Measurements from ENCODE around the gene ZNF260. TPM values are rescaled to one million over a fixed set of nuclear protein-coding genes. Genes with fewer than 3 reads are reported as not detected.
A peak's percentile ranks its signal among the peaks of the same experiment; 100 is the strongest.

The ZNF260 gene
- total RNA-seq, 2 experiments from 2014 or later: 8.6 to 10.5 TPM

DNA sequence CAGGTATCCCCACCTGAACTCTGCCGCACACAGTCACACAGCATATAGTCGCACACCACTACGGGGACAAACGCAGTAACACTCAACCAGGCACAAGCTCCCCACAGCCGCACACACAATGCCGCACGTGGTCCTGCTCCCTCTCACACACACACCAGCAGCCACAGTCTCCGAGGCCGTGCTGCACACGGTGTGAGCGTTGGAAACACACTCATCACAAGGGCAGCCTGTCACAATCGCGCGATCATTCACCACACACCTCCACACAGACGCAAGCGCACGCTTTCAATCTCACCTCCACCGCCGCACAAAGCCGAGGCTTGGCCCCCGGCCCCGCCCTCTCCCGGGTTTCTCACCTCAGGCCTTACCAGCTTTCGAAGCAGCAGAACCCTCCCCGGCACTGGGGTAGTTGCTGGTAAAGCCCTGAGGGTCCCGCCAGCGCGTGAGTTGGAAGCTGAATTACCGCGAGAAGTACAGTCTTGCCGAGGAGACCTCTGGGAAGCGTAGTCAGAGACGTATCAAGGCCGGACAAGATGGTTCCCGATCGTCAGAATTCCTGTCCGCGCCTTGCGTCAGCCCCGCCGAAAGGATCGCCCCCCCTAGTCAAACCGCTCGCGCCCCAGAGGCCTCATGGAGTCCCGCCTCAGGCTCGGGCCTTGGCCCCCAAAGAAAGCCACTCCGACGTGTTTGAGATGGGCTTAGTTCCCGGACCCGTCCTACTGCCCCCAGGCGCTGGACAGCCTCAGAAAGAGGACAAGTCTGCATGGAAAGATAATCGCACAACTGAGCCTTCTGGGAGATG lies 38.8 kb downstream of the ZNF260 start, which contains the start of gene ZNF566:
Gene ZNF566 (minus strand): TSS at position 444 of the 802 bp plus-strand sequence. CDS start 13,004 bp downstream, outside the sequence.
- ChIA-PET POLR2A (interaction anchor here (0.6 to 2.0 kb wide), 15 partner anchors 11 to 1206 kb away, joined by 3 to 24 read pairs (median 4); partner anchors contain the start of genes ZFP14, ZFP82, ZNF146 and ZNF260), CTCF (interaction anchor here (0.8 kb wide), 1 partner anchor 13 kb away, joined by 3 read pairs; no protein-coding TSS in a partner anchor)
- Mint-ChIP-seq H3K36me3 (ENCODE audit: low read depth) (peaks cover 22% of the 10 kb centered on the region), H3K27me3 (ENCODE audit: low read depth) (no peaks in the 10 kb centered on the region), H3K4me1 (ENCODE audit: low read depth) (peaks cover 31% of the 10 kb centered on the region), H3K9me3 (ENCODE audit: insufficient read depth) (peaks cover 19% of the 10 kb centered on the region), H3K27ac (peak within 1 kb of the TSS; percentile 99), H3K4me3 (peak within 1 kb of the TSS; percentile 95)
- ATAC-seq (peak; percentile 95), DNase-seq (peak; percentile 96)

DNA sequence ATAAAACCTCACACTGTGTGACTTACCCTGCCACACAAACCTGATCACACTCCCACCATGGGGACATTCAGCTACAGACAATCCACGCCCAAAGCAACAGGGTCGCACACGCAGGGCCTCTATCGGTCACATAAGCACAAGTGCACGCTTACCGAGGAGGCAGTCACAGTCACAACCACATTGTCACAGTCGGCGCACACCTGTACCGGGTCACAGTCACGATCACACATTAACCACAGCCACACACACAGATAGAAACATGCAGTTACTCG lies 39.3 kb downstream of the ZNF260 start:
- DNase-seq (peak; percentile 52), ATAC-seq (no peak)
- CTCF ChIA-PET: no interaction called here
- Mint-ChIP-seq H3K4me1 (ENCODE audit: low read depth) (peaks cover 31% of the 10 kb centered on the region), H3K36me3 (ENCODE audit: low read depth) (peaks cover 26% of the 10 kb centered on the region), H3K27me3 (ENCODE audit: low read depth) (no peaks in the 10 kb centered on the region), H3K27ac (peak overlapping the region; percentile 99), H3K4me3 (peak overlapping the region; percentile 95), H3K9me3 (ENCODE audit: insufficient read depth) (peaks cover 22% of the 10 kb centered on the region)
- POLR2A ChIA-PET: interaction anchor here (0.6 to 2.0 kb wide), 12 partner anchors 40 to 1207 kb away, joined by 3 to 24 read pairs (median 4); partner anchors contain the start of genes ZFP14, ZFP82, ZNF146 and ZNF260

DNA sequence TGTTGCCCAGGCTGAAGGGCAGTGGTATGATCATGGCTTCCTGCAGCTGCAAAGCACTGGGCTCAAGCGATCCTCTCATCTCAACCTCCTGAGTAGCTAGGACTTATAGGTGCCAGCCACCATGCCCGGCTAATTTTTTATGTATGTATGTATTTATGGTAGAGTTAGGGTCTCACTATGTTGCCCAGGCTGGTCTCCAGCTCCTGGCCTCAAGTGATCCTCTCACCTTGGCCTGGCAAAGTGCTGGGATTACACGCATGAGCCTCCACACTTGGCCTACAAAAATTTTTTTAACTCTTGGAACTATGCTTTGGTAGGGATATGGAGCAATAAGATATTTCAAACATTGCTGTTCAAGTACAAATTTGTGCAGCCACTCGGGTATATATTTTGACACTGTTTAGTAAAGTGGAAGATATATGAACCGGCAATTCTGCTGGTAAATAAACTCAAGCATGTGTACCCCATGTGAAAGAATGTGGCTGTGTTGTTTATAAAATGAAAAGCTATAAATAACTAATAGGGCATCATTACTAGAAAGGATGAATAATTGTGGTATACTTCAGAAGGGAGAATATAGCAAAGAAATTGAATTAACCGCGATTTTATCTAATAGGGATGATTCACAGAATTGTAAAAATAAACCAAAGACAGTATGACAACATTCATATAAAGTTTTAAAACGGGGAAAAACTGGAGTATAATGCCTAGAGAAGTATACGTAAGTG lies 39.8 kb downstream of the ZNF260 start:
- H3K36me3 Mint-ChIP-seq (ENCODE audit: low read depth): peaks cover 29% of the 10 kb centered on the region
- H3K27ac Mint-ChIP-seq: peak overlapping the region; percentile 99
- ATAC-seq: no peak
- ChIA-PET CTCF (no interaction called here), POLR2A (interaction anchor here (0.7 to 2.0 kb wide), 6 partner anchors 40 to 1207 kb away, joined by 3 to 24 read pairs (median 5); partner anchors contain the start of genes ZFP14, ZNF146, ZNF260 and ZNF345)
- no peaks in the 10 kb centered on the region for H3K27me3 Mint-ChIP-seq (ENCODE audit: low read depth)
- H3K4me1 Mint-ChIP-seq (ENCODE audit: low read depth): peaks cover 31% of the 10 kb centered on the region
- H3K9me3 Mint-ChIP-seq (ENCODE audit: insufficient read depth): peaks cover 25% of the 10 kb centered on the region
- no peak for DNase-seq
- H3K4me3 Mint-ChIP-seq: peak overlapping the region; percentile 95

DNA sequence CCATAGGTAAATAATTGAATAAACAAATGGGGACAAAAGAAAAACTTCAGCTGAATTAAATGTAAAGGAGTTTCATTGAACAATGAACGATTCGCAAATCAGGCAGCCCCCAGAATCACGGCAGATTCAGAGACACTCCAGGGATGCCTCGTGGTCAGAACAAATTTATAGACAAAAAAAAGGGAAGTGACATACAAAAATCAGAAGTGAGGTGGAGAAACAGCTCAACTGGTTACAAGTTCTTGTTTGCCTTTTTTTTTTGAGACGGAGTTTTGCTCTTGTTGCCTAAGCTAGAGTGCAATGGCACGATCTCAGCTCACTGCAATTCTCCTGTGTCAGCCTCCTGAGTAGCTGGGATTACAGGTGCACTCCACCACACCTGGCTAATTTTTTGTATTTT lies 44.4 kb downstream of the ZNF260 start:
- no peak for ATAC-seq
- peaks cover 44% of the 10 kb centered on the region for H3K36me3 Mint-ChIP-seq (ENCODE audit: low read depth)
- no peak overlapping the region for H3K4me3 Mint-ChIP-seq
- H3K27me3 Mint-ChIP-seq (ENCODE audit: low read depth): no peaks in the 10 kb centered on the region
- H3K4me1 Mint-ChIP-seq (ENCODE audit: low read depth): peaks cover 16% of the 10 kb centered on the region
- H3K9me3 Mint-ChIP-seq (ENCODE audit: insufficient read depth): peaks cover 37% of the 10 kb centered on the region
- no peak overlapping the region for H3K27ac Mint-ChIP-seq
- no peak for DNase-seq
- ChIA-PET POLR2A (interaction anchor here (0.6 to 1.2 kb wide), 3 partner anchors 45 to 367 kb away, joined by 3 to 4 read pairs (median 3); partner anchors contain the start of genes ZNF345 and ZNF382), CTCF (no interaction called here)

DNA sequence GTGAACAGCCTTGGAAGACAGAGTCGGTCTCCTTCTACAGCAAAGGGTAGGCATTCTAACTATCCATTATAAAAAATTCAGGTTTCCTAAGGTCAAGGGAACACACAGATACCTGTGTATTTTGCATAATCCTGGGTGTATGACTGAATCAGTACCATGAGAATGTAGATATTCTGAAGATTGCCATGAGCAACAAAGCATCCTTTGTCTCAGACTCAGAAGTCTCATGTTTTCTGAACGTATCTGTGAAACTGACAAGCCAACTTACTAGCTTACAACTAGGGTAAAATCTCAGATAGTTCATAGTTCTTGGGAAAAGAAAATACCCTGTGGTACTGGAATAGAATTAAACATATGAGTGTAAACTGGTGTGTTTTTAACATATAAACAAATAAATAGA lies 45.2 kb downstream of the ZNF260 start:
- POLR2A ChIA-PET: interaction anchor here (1.2 kb wide), 1 partner anchor 122 kb away, joined by 4 read pairs; the partner anchor contains the start of gene ZNF382
- peaks cover 45% of the 10 kb centered on the region for H3K9me3 Mint-ChIP-seq (ENCODE audit: insufficient read depth)
- CTCF ChIA-PET: interaction anchor here (0.7 kb wide), 1 partner anchor 533 kb away, joined by 3 read pairs; no protein-coding TSS in a partner anchor
- ATAC-seq (no peak), DNase-seq (no peak)
- no peak overlapping the region for H3K4me3 Mint-ChIP-seq
- peaks cover 44% of the 10 kb centered on the region for H3K36me3 Mint-ChIP-seq (ENCODE audit: low read depth)
- H3K27ac Mint-ChIP-seq: no peak overlapping the region
- H3K27me3 Mint-ChIP-seq (ENCODE audit: low read depth): no peaks in the 10 kb centered on the region
- H3K4me1 Mint-ChIP-seq (ENCODE audit: low read depth): peaks cover 8% of the 10 kb centered on the region

Other genes starting within 250 kb of the ZNF260 start
- gene ZFP14, start 149.1 kb downstream of the ZNF260 start, total RNA-seq: 1 to 10 TPM; 4.1 to 5.4 TPM
- 1 to 10 TPM; 5.2 to 5.4 TPM for gene ZFP82, start 109.6 kb downstream of the ZNF260 start, total RNA-seq
- gene ZNF566, start 38.7 kb downstream of the ZNF260 start, total RNA-seq: 1 to 10 TPM; 6.2 to 7.5 TPM
- gene ZNF529, start 45.0 kb upstream of the ZNF260 start, total RNA-seq: 10 to 100 TPM; 13.7 to 15.1 TPM
- 10 to 100 TPM; 12.0 to 13.3 TPM for gene ZNF382, start 77.0 kb upstream of the ZNF260 start, total RNA-seq
- 1 to 10 TPM; 6.2 to 7.3 TPM for gene ZNF461, start 138.6 kb upstream of the ZNF260 start, total RNA-seq
- gene ZNF567, start 159.3 kb upstream of the ZNF260 start, total RNA-seq: 10 to 100 TPM; 10.1 to 12.5 TPM
- 10 to 100 TPM in 1 of 2 experiments, 1 to 10 TPM in 1; 9.8 to 12.5 TPM for gene ZNF850, start 244.5 kb upstream of the ZNF260 start, total RNA-seq